Measurements from ENCODE around the gene CACFD1.

The CACFD1 gene

DNA sequence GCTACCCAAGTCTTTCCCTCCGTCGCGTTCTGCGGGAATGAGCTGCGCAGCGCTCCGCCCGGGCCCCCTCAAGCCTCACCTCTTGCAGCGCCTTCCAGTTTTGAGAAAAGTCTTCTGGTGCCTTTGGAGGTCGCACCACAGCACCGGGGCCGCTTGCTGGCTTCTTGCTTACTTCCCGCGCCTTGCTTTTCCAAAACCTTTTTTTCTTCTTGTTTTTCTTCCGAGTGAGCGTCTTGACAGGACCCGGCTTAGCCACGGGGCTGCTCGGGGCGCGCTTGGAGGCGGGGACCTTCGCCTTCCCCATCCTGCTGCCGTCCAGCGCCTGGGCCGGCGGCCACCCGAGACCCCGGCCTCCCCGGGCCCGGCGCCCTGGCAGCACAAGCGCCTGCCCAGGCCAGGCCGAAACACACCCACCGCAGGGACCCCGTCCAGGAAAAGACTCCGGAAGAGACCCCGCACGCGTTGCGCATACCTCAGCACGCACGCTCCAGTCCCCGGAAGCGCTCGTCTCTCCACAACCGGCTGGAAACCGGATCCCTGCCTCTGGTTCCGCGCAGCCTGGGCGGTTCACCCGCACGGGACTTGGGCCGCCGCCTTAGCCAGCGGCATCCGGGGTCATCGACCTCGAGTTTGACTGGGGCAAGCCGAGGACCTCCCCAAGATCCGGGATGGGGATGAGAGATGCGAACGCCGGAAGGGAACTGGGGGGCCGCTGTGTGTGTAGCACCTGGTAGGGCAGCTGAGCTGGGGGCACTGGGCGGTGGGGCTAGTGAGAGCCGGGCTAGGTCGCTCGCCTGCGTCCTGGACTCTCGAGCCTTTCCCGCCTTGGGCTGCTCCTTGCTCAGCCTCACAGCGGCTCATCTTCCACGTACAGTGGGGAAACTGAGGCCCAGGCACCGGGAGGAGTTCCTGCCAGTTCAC lies 42.0 kb upstream of the CACFD1 start, which contains the start of gene REXO4 (continued):
- TF ChIP-seq, protein P1, sequence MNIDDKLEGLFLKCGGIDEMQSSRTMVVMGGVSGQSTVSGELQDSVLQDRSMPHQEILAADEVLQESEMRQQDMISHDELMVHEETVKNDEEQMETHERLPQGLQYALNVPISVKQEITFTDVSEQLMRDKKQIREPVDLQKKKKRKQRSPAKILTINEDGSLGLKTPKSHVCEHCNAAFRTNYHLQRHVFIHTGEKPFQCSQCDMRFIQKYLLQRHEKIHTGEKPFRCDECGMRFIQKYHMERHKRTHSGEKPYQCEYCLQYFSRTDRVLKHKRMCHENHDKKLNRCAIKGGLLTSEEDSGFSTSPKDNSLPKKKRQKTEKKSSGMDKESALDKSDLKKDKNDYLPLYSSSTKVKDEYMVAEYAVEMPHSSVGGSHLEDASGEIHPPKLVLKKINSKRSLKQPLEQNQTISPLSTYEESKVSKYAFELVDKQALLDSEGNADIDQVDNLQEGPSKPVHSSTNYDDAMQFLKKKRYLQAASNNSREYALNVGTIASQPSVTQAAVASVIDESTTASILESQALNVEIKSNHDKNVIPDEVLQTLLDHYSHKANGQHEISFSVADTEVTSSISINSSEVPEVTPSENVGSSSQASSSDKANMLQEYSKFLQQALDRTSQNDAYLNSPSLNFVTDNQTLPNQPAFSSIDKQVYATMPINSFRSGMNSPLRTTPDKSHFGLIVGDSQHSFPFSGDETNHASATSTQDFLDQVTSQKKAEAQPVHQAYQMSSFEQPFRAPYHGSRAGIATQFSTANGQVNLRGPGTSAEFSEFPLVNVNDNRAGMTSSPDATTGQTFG (tag by site-specific recombination; IDR thresholded peaks at IDR 0.05; ENCODE audit: borderline replicate concordance): peak; percentile 89
- TF ChIP-seq ZNF2 (tag by site-specific recombination; IDR thresholded peaks at IDR 0.05) (peak; percentile 99), ZNF416 (tag by site-specific recombination; IDR thresholded peaks at IDR 0.05) (no peak), ZBTB21 (tag by site-specific recombination; IDR thresholded peaks at IDR 0.05) (peak; percentile 75), ZNF155 (tag by site-specific recombination; IDR thresholded peaks at IDR 0.05) (no peak), KLF1 (tag by site-specific recombination; IDR thresholded peaks at IDR 0.05) (peak; percentile 87), ZBTB7A (tag by site-specific recombination; IDR thresholded peaks at IDR 0.05; ENCODE audit: low read depth) (0 out of 2 replicates have a peak, but pooled peaks have one; percentile 67), OSR2 (tag by site-specific recombination; IDR thresholded peaks at IDR 0.05) (no peak), FEZF1 (tag by site-specific recombination; IDR thresholded peaks at IDR 0.05) (peak; percentile 76), HOXA7 (CRISPR knock-in tag; IDR thresholded peaks at IDR 0.05; ENCODE audit: borderline replicate concordance) (no peak), BCL11A (tag by site-specific recombination; IDR thresholded peaks at IDR 0.05; ENCODE audit: low read depth) (0 out of 2 replicates have a peak, but pooled peaks have one; percentile 67), SALL2 (tag by site-specific recombination; IDR thresholded peaks at IDR 0.05; ENCODE audit: borderline replicate concordance) (peak; percentile 95), KLF9 (tag by site-specific recombination; IDR thresholded peaks at IDR 0.05; ENCODE audit: low read depth) (peak; percentile 84), SP2 (tag by site-specific recombination; IDR thresholded peaks at IDR 0.05) (peak; percentile 83), ZBTB20 (tag by site-specific recombination; IDR thresholded peaks at IDR 0.05) (peak; percentile 81; the same call in 1 of the 2 replicates), ZNF292 (tag by site-specific recombination; IDR thresholded peaks at IDR 0.05; ENCODE audit: borderline replicate concordance, low read depth) (no peak), ZNF623 (tag by site-specific recombination; IDR thresholded peaks at IDR 0.05) (no peak; the same call in 1 of the 2 replicates), ZEB2 (tag by site-specific recombination; IDR thresholded peaks at IDR 0.05) (peak; percentile 96), ZNF837 (tag by site-specific recombination; IDR thresholded peaks at IDR 0.05) (0 out of 2 replicates have a peak, but pooled peaks have one; percentile 61)
- TF ChIP-seq, protein P2, sequence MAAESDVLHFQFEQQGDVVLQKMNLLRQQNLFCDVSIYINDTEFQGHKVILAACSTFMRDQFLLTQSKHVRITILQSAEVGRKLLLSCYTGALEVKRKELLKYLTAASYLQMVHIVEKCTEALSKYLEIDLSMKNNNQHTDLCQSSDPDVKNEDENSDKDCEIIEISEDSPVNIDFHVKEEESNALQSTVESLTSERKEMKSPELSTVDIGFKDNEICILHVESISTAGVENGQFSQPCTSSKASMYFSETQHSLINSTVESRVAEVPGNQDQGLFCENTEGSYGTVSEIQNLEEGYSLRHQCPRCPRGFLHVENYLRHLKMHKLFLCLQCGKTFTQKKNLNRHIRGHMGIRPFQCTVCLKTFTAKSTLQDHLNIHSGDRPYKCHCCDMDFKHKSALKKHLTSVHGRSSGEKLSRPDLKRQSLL (tag by site-specific recombination; IDR thresholded peaks at IDR 0.05): peak; percentile 63; the same call in 1 of the 2 replicates

DNA sequence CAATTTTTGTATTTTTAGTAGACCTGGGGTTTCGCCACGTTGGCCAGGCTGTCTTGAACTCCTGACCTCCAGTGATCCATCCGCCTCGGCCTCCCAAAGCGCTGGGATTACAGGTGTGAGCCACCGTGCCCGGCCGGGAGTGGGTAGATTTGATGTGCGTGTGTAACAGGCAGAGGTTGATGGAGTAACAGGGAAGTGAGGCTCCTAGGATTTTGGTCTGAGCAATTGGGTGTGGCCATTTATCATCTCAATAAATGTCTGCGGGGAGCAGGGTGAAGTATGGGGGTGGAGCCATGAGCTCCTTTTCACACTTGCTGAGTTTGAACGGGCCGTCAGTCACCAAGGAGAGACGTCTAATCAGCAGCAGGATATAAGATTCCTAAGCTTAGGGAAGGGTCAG lies 40.8 kb upstream of the CACFD1 start:
- no peaks in the 10 kb centered on the region for H3K9me3 ChIP-seq (ENCODE audit: control insufficient read depth, insufficient read depth, low read depth, low read length)
- H3K4me3 ChIP-seq (ENCODE audit: low read depth, low read length): no peak overlapping the region
- CTCF ChIA-PET: interaction anchor here (0.7 to 0.9 kb wide), 2 partner anchors 10 to 77 kb away, joined by 3 to 4 read pairs; no protein-coding TSS in a partner anchor
- H3K27ac ChIP-seq (ENCODE audit: extremely low read depth, low read depth, low read length): no peak overlapping the region
- POLR2A ChIA-PET: interaction anchor here (1.2 to 4.7 kb wide), 3 partner anchors 41 to 71 kb away, joined by 3 to 28 read pairs (median 4); partner anchors contain the start of genes CACFD1, MED22 and RPL7A
- peaks cover 6 to 28% of the 10 kb centered on the region in 2 experiments; a peak in 2 of 3 replicates for H3K36me3 ChIP-seq (ENCODE audit: control insufficient read depth in 2 of 2, insufficient read depth in 1 of 2, low read length in 2 of 2)
- H3K4me1 ChIP-seq (ENCODE audit: control insufficient read depth, insufficient read depth, low read length): no peaks in the 10 kb centered on the region; the same call in 1 of the 2 replicates
- TF ChIP-seq ZNF658 (tag by site-specific recombination; IDR thresholded peaks at IDR 0.05) (no peak), KLF1 (tag by site-specific recombination; IDR thresholded peaks at IDR 0.05) (0 out of 2 replicates have a peak, but pooled peaks have one; percentile 15), ZNF292 (tag by site-specific recombination; IDR thresholded peaks at IDR 0.05; ENCODE audit: borderline replicate concordance, low read depth) (no peak), ZNF555 (tag by site-specific recombination; conservative IDR thresholded peaks at IDR 0.05) (no peak), ZNF416 (tag by site-specific recombination; IDR thresholded peaks at IDR 0.05) (no peak), ZNF514 (tag by site-specific recombination; IDR thresholded peaks at IDR 0.05) (no peak), ZNF707 (tag by site-specific recombination; IDR thresholded peaks at IDR 0.05) (no peak), KLF7 (tag by site-specific recombination; IDR thresholded peaks at IDR 0.05; ENCODE audit: borderline replicate concordance) (no peak), IKZF3 (tag by site-specific recombination; IDR thresholded peaks at IDR 0.05) (no peak), ZNF132 (tag by site-specific recombination; IDR thresholded peaks at IDR 0.05; ENCODE audit: borderline replicate concordance) (no peak), ZNF521 (tag by site-specific recombination; IDR thresholded peaks at IDR 0.05) (no peak), ZSCAN16 (tag by site-specific recombination; IDR thresholded peaks at IDR 0.05) (no peak), SP2 (tag by site-specific recombination; IDR thresholded peaks at IDR 0.05) (0 out of 2 replicates have a peak, but pooled peaks have one; percentile 8)
- TF ChIP-seq, protein P3, sequence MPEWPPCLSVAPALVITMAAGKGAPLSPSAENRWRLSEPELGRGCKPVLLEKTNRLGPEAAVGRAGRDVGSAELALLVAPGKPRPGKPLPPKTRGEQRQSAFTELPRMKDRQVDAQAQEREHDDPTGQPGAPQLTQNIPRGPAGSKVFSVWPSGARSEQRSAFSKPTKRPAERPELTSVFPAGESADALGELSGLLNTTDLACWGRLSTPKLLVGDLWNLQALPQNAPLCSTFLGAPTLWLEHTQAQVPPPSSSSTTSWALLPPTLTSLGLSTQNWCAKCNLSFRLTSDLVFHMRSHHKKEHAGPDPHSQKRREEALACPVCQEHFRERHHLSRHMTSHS (tag by site-specific recombination; IDR thresholded peaks at IDR 0.05): no peak
- TF ChIP-seq, protein P4, sequence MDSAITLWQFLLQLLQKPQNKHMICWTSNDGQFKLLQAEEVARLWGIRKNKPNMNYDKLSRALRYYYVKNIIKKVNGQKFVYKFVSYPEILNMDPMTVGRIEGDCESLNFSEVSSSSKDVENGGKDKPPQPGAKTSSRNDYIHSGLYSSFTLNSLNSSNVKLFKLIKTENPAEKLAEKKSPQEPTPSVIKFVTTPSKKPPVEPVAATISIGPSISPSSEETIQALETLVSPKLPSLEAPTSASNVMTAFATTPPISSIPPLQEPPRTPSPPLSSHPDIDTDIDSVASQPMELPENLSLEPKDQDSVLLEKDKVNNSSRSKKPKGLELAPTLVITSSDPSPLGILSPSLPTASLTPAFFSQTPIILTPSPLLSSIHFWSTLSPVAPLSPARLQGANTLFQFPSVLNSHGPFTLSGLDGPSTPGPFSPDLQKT (IDR thresholded peaks at IDR 0.05; ENCODE audit: borderline replicate concordance, low read depth, low read length): no peak
